K562 (cell line): Measurements from ENCODE around the gene HIVEP3. TPM values are rescaled to one million over a fixed set of nuclear protein-coding genes. Genes with fewer than 3 reads are reported as not detected.

Experiments
- ATAC-seq: fragments of 200-7000 bp; cut with Tn5 transposase; 3 replicates; pipeline ENCODE4 v1.9.1; 2020; ENCODE audit warnings: moderate library complexity
- BruUV-seq: library from RNA; stranded (reverse); fragments of 400-500 nt; replicated peaks from 2 replicates; lab custom pipeline; 2021; lab: Mats Ljungman, UMichigan
- CTCF ChIA-PET: fragments of 300-600 bp; formaldehyde crosslinking; extraction: SDS; loops from one replicate; lab custom pipeline; 2021; ENCODE audit warnings: low intra/inter-chr PET ratio; lab: Yijun Ruan, JAX
- POLR2A ChIA-PET: fragments of 300-600, 350-650 bp; sonication (Branson Sonifier 250); formaldehyde crosslinking; extraction: SDS; loops from one replicate; lab custom pipeline; 2021; ENCODE audit warnings: antibody characterized with exemption, inconsistent platforms; lab: Yijun Ruan, JAX
- DNase-seq, 4 experiments: peaks; one replicate each; pipeline versions ENCODE4 v3.0.0 to v3.0.0-alpha.2; 2011 to 2018; ENCODE audit warnings: low spot score in 3 of 4, mixed read lengths in 3 of 4; ENCODE audit errors: extremely low read depth in 1 of 4
- FAIRE-seq: peaks from 2 replicates; lab custom pipeline; 2011; peaks lifted over from hg19 to GRCh38; lab: Jason Lieb, UNC
- H2AFZ ChIP-seq: 2 replicates; pipeline ENCODE4 v1.6.0; 2011; ENCODE audit warnings: low read depth, low read length, control low read depth, inconsistent platforms
- H3K27ac ChIP-seq: fragments of 200-600 bp; 3 replicates; pipeline ENCODE4 v1.8.0; 2011; ENCODE audit warnings: low read depth, mild to moderate bottlenecking, control low read depth, inconsistent platforms, low read length, moderate library complexity, mixed read lengths; ENCODE audit errors: extremely low read depth
- H3K27me3 ChIP-seq, 2 experiments: fragments of 300-600 bp in 1 of 2; 2 replicates in 1 of 2; 3 replicates in 1 of 2; pipeline versions ENCODE4 v1.6.0 to v1.8.0; 2011; ENCODE audit warnings: inconsistent platforms in 2 of 2, low read length in 2 of 2, mild to moderate bottlenecking in 1 of 2, mixed read lengths in 1 of 2, moderate library complexity in 1 of 2; ENCODE audit not compliant: control insufficient read depth in 2 of 2, insufficient read depth in 2 of 2
- H3K36me3 ChIP-seq: fragments of 300-600 bp; 3 replicates; pipeline ENCODE4 v1.8.0; 2011; ENCODE audit warnings: mild to moderate bottlenecking, low read length, inconsistent platforms; ENCODE audit not compliant: control insufficient read depth, insufficient read depth
- H3K4me1 ChIP-seq, 2 experiments: fragments of 200-600 bp in 1 of 2; replicated peaks in 1 of 2; 2 replicates in 1 of 2; 3 replicates in 1 of 2; pipeline versions ENCODE4 v1.5.1 to v1.8.0; 2011; ENCODE audit warnings: inconsistent platforms in 2 of 2, low read length in 2 of 2, mild to moderate bottlenecking in 1 of 2, mixed read lengths in 1 of 2, moderate library complexity in 1 of 2; ENCODE audit not compliant: control insufficient read depth in 2 of 2, insufficient read depth in 2 of 2
- H3K4me2 ChIP-seq: 2 replicates; pipeline ENCODE4 v1.6.1; 2011; ENCODE audit warnings: low read length, control low read depth, inconsistent platforms, mixed read lengths; ENCODE audit not compliant: insufficient read depth
- H3K4me3 ChIP-seq: fragments of 200-600 bp; sonication (generic), shearing (Covaris generic); 2 replicates; pipeline ENCODE4 v1.5.1; 2016; ENCODE audit warnings: control low read depth, inconsistent platforms
- H3K79me2 ChIP-seq: fragments of 200-600 bp; 3 replicates; pipeline ENCODE4 v1.8.0; 2011; ENCODE audit warnings: low read length, inconsistent platforms; ENCODE audit not compliant: control insufficient read depth, insufficient read depth
- H3K9ac ChIP-seq, 2 experiments: 2 replicates each; pipeline versions ENCODE4 v1.6.0 to v1.6.1; 2011; ENCODE audit warnings: low read depth in 2 of 2, low read length in 2 of 2, control low read depth in 1 of 2, inconsistent platforms in 1 of 2, mild to moderate bottlenecking in 1 of 2, mixed read lengths in 1 of 2; ENCODE audit not compliant: insufficient read depth in 1 of 2
- H3K9me1 ChIP-seq: one replicate; pipeline ENCODE4 v1.6.0; 2011; ENCODE audit warnings: inconsistent platforms, mild to moderate bottlenecking, low read length, moderate library complexity; ENCODE audit not compliant: control insufficient read depth, insufficient read depth
- H3K9me3 ChIP-seq: replicated peaks from 2 replicates; pipeline ENCODE4 v1.5.1; 2011; ENCODE audit warnings: low read depth, low read length, inconsistent platforms; ENCODE audit not compliant: control insufficient read depth, insufficient read depth
- H4K20me1 ChIP-seq: replicated peaks from 2 replicates; pipeline ENCODE4 v1.6.1; 2011; ENCODE audit warnings: low read length, inconsistent platforms, mixed read lengths; ENCODE audit not compliant: control insufficient read depth, insufficient read depth
- DNMT1 ChIP-seq: fragments of 450-650 bp; IDR thresholded peaks from 2 replicates; pipeline ENCODE4 v1.6.1; 2016; ENCODE audit warnings: antibody characterized with exemption, mild to moderate bottlenecking
- EHMT2 ChIP-seq: fragments of 450-650 bp; IDR thresholded peaks from 2 replicates; pipeline ENCODE4 v1.6.1; 2018; ENCODE audit warnings: antibody characterized with exemption
- MTA1 ChIP-seq: fragments of 450-650 bp; IDR thresholded peaks from 2 replicates; pipeline ENCODE4 v1.6.1; 2017; ENCODE audit warnings: borderline replicate concordance
- NCOR1 ChIP-seq: fragments of 450-650 bp; IDR thresholded peaks from 2 replicates; pipeline ENCODE4 v1.6.1; 2016; ENCODE audit warnings: mild to moderate bottlenecking, moderate library complexity
- NEUROD1 ChIP-seq: fragments of 150-350 bp; IDR thresholded peaks from 2 replicates; pipeline ENCODE4 v1.6.1; 2014; ENCODE audit warnings: borderline replicate concordance, low read length, low read depth; ENCODE audit not compliant: partially characterized antibody
- NFYB ChIP-seq: IDR thresholded peaks from 2 replicates; pipeline ENCODE4 v1.6.1; 2011; ENCODE audit warnings: mild to moderate bottlenecking, moderate library complexity; ENCODE audit not compliant: insufficient read length; ENCODE audit errors: extremely low read depth
- NUFIP1 ChIP-seq: fragments of 450-650 bp; IDR thresholded peaks from 2 replicates; pipeline ENCODE4 v1.6.1; 2018; ENCODE audit not compliant: partially characterized antibody
- POU5F1 ChIP-seq: fragments of 150-350 bp; IDR thresholded peaks from 2 replicates; pipeline ENCODE4 v1.6.1; 2014; ENCODE audit warnings: borderline replicate concordance, low read length, low read depth, mild to moderate bottlenecking; ENCODE audit not compliant: partially characterized antibody
- ZNF165 ChIP-seq: fragments of 250-450 bp; sonication (Bioruptor Pico); IDR thresholded peaks from 2 replicates; pipeline ENCODE4 v1.4.0; 2020; ENCODE audit warnings: borderline replicate concordance
- ZNF75A ChIP-seq: fragments of 450-650 bp; formaldehyde crosslinking; IDR thresholded peaks from 2 replicates; pipeline ENCODE4 v1.4.0; 2020; ENCODE audit warnings: mild to moderate bottlenecking
- WGBS: fragments of 100-300 bp; shearing (Covaris generic); methylation state at CpG from one replicate; pipeline ENCODE4 v1.1.6; 2016; ENCODE audit warnings: low coverage, mixed read lengths; ENCODE audit not compliant: insufficient coverage; ENCODE audit errors: missing lambda C conversion rate; 5-methylcytosine and 5-hydroxymethylcytosine counted together
- in situ Hi-C: fragments of 300-500 bp; cut with MboI; formaldehyde crosslinking; loops from 4 replicates; pipeline ENCODE4 v1.15.0; 2018; ENCODE audit warnings: inconsistent platforms, mixed read lengths
- intact Hi-C: fragments of 100-400 bp; cut with micrococcal nuclease; formaldehyde crosslinking; loops from 2 replicates; pipeline ENCODE4 v1.14.2; 2022
- polyA plus RNA-seq, 8 experiments: library from polyadenylated mRNA; depleted of rRNA in 4 of 8; stranded (reverse) in 5 of 8; unstranded in 3 of 8; fragments of >200 nt; fragmentation: Nextera tagmentation in 2 of 8; fragmentation: Illumina TruSeq in 1 of 8; extraction: Ambion mirVana in 2 of 8; extraction: Trizol in 1 of 8; gene quantifications; 2 replicates each; pipeline versions ENCODE4 v1.2.1 to v1.2.3, GENCODE V29; 2011 to 2014; ENCODE audit warnings: inconsistent platforms in 1 of 8, missing spikeins in 1 of 8
- total RNA-seq, 7 experiments: library from RNA; depleted of rRNA in 6 of 7; stranded (reverse); fragments of >200 nt in 6 of 7; fragmentation: Illumina TruSeq in 2 of 7; extraction: Trizol in 2 of 7; gene quantifications; 2 replicates each; pipeline versions ENCODE4 v1.2.1 to v1.2.3, GENCODE V29; 2011 to 2021; ENCODE audit warnings: low replicate concordance in 1 of 7
- TF ChIP-seq, protein P1 (sequence below): sonication (generic); formaldehyde crosslinking; IDR thresholded peaks from 2 replicates; pipeline ENCODE4 v1.8.0; 2023; ENCODE audit warnings: mild to moderate bottlenecking, missing genetic modification reagents

Gene HIVEP3
- total and polyA plus RNA-seq, 9 of the 15 experiments (the other 6 are each of a cell fraction or from before 2014, with no cell fraction given) = 0.09 to 0.58 (median 0.34) TPM; not detected in 1

DNA sequence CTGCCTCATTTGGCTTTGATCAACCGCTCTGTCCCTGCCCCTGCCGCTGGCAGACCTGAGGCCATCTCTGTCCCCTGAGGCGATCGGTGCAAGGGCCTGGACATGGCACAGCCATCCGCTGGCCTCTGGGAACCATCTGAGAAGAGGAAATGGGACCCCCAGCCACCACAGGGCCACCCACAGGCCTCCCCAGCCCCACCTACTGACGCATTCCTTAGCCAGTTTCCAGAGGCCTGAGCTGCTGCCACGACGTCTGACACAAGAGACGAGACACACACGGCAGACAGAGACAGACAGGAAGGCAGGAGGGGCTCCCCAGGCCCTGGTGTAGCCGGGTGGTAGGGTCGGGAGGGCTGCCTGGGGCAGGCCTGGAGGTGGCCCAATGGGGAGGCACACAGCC, 397.0 kb downstream of the HIVEP3 start:
- DNase-seq (no peak), FAIRE-seq (no peak), ATAC-seq (no peak)
- intact Hi-C loops = no loop called here
- no peaks in the 10 kb centered on the region for H3K79me2 ChIP-seq
- ChIA-PET POLR2A (no interaction called here), CTCF (no interaction called here)
- no peak overlapping the region for H3K27ac ChIP-seq
- H4K20me1 ChIP-seq = 0 out of 2 replicates have a peak, but pooled peaks cover 12% of the 10 kb centered on the region
- no peak overlapping the region for H3K4me3 ChIP-seq
- TF ChIP-seq NEUROD1 (no peak), NCOR1 (no peak), NUFIP1 (no peak), NFYB (no peak), DNMT1 (no peak), MTA1 (no peak), ZNF165 (CRISPR knock-in tag) (no peak), EHMT2 (no peak), ZNF75A (CRISPR knock-in tag) (no peak), POU5F1 (no peak)
- TF ChIP-seq, protein P1, sequence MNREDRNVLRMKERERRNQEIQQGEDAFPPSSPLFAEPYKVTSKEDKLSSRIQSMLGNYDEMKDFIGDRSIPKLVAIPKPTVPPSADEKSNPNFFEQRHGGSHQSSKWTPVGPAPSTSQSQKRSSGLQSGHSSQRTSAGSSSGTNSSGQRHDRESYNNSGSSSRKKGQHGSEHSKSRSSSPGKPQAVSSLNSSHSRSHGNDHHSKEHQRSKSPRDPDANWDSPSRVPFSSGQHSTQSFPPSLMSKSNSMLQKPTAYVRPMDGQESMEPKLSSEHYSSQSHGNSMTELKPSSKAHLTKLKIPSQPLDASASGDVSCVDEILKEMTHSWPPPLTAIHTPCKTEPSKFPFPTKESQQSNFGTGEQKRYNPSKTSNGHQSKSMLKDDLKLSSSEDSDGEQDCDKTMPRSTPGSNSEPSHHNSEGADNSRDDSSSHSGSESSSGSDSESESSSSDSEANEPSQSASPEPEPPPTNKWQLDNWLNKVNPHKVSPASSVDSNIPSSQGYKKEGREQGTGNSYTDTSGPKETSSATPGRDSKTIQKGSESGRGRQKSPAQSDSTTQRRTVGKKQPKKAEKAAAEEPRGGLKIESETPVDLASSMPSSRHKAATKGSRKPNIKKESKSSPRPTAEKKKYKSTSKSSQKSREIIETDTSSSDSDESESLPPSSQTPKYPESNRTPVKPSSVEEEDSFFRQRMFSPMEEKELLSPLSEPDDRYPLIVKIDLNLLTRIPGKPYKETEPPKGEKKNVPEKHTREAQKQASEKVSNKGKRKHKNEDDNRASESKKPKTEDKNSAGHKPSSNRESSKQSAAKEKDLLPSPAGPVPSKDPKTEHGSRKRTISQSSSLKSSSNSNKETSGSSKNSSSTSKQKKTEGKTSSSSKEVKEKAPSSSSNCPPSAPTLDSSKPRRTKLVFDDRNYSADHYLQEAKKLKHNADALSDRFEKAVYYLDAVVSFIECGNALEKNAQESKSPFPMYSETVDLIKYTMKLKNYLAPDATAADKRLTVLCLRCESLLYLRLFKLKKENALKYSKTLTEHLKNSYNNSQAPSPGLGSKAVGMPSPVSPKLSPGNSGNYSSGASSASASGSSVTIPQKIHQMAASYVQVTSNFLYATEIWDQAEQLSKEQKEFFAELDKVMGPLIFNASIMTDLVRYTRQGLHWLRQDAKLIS (CRISPR knock-in tag) = no peak
- no TSS peak for BruUV-seq
- no peaks in the 10 kb centered on the region; the same call in 1 of the 2 replicates for H3K9me3 ChIP-seq
- H3K9ac ChIP-seq = no peak overlapping the region
- no peaks in the 10 kb centered on the region for H3K36me3 ChIP-seq
- in situ Hi-C loops = no loop called here
- peaks cover 0 to 6% of the 10 kb centered on the region in 2 experiments; a peak in 2 of 5 replicates for H3K4me1 ChIP-seq
- no peaks in the 10 kb centered on the region for H3K9me1 ChIP-seq
- H2AFZ ChIP-seq = no peak overlapping the region
- H3K27me3 ChIP-seq = peaks cover 22 to 63% of the 10 kb centered on the region in 2 experiments; a peak in 4 of 5 replicates
- 1% methylated on average over 12 of the region's 12 CpGs for WGBS
- H3K4me2 ChIP-seq = no peak overlapping the region
